ENCODE data around the gene SNORC. TPM values are rescaled to one million over a fixed set of nuclear protein-coding genes. Genes with fewer than 3 reads are reported as not detected.

SNORC gene
- total and polyA plus RNA-seq, 4 donors: 2.4 to 12.3 (median 6.6) TPM

GRCh38 chr2:232873292-232873908, 3.3 kb downstream of the SNORC start:
- TF ChIP-seq, protein P1, sequence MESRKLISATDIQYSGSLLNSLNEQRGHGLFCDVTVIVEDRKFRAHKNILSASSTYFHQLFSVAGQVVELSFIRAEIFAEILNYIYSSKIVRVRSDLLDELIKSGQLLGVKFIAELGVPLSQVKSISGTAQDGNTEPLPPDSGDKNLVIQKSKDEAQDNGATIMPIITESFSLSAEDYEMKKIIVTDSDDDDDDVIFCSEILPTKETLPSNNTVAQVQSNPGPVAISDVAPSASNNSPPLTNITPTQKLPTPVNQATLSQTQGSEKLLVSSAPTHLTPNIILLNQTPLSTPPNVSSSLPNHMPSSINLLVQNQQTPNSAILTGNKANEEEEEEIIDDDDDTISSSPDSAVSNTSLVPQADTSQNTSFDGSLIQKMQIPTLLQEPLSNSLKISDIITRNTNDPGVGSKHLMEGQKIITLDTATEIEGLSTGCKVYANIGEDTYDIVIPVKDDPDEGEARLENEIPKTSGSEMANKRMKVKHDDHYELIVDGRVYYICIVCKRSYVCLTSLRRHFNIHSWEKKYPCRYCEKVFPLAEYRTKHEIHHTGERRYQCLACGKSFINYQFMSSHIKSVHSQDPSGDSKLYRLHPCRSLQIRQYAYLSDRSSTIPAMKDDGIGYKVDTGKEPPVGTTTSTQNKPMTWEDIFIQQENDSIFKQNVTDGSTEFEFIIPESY (IDR thresholded peaks at IDR 0.05): no peak
- TF ChIP-seq YY1 (IDR thresholded peaks at IDR 0.05): no peak
- TF ChIP-seq NR2F2 (IDR thresholded peaks at IDR 0.05): no peak
- TF ChIP-seq, protein P2, sequence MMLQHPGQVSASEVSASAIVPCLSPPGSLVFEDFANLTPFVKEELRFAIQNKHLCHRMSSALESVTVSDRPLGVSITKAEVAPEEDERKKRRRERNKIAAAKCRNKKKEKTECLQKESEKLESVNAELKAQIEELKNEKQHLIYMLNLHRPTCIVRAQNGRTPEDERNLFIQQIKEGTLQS (IDR thresholded peaks at IDR 0.05): no peak
- no peak for TF ChIP-seq FOXA2 (IDR thresholded peaks at IDR 0.05)
- TF ChIP-seq HNF4G (IDR thresholded peaks at IDR 0.05): no peak
- TF ChIP-seq FOXA1 (IDR thresholded peaks at IDR 0.05): no peak
- no peak for TF ChIP-seq HNF4A (conservative IDR thresholded peaks at IDR 0.05)
- TF ChIP-seq, protein P3, sequence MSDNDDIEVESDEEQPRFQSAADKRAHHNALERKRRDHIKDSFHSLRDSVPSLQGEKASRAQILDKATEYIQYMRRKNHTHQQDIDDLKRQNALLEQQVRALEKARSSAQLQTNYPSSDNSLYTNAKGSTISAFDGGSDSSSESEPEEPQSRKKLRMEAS (IDR thresholded peaks at IDR 0.05): no peak
- no peak for TF ChIP-seq RXRA (IDR thresholded peaks at IDR 0.05)
- TF ChIP-seq GABPA (IDR thresholded peaks at IDR 0.05 in 1 of 2, conservative IDR thresholded peaks at IDR 0.05 in 1 of 2): no peak
- TF ChIP-seq, protein P4, sequence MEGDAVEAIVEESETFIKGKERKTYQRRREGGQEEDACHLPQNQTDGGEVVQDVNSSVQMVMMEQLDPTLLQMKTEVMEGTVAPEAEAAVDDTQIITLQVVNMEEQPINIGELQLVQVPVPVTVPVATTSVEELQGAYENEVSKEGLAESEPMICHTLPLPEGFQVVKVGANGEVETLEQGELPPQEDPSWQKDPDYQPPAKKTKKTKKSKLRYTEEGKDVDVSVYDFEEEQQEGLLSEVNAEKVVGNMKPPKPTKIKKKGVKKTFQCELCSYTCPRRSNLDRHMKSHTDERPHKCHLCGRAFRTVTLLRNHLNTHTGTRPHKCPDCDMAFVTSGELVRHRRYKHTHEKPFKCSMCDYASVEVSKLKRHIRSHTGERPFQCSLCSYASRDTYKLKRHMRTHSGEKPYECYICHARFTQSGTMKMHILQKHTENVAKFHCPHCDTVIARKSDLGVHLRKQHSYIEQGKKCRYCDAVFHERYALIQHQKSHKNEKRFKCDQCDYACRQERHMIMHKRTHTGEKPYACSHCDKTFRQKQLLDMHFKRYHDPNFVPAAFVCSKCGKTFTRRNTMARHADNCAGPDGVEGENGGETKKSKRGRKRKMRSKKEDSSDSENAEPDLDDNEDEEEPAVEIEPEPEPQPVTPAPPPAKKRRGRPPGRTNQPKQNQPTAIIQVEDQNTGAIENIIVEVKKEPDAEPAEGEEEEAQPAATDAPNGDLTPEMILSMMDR (IDR thresholded peaks at IDR 0.05; ENCODE audit: low read depth, low read length, missing input control): no peak
- TF ChIP-seq JUND (IDR thresholded peaks at IDR 0.05): no peak
- no peak for TF ChIP-seq EGR1 (IDR thresholded peaks at IDR 0.05; ENCODE audit: low read depth in 2 of 2)
- TF ChIP-seq SP1 (IDR thresholded peaks at IDR 0.05): no peak
- no peak for TF ChIP-seq REST (IDR thresholded peaks at IDR 0.05)
- TF ChIP-seq TAF1 (conservative IDR thresholded peaks at IDR 0.05): no peak
- WGBS: 94% methylated on average over 14 of the region's 14 CpGs
- Histone ChIP-seq H3K4me1 (ENCODE audit: control insufficient read depth in 4 of 4, insufficient read depth in 4 of 4, low read length in 3 of 4) (peaks cover 4 to 40% (median 26%) of the 10 kb centered on the region in 4 donors), H3K9me3 (ENCODE audit: control insufficient read depth in 4 of 4, low read length in 3 of 4) (no peaks in the 10 kb centered on the region), H3K9ac (ENCODE audit: low read depth in 1 of 2, low read length in 2 of 2) (no peak overlapping the region), H3K4me3 (ENCODE audit: low read depth in 1 of 3, low read length in 3 of 3) (no peak overlapping the region), H3K27me3 (ENCODE audit: control insufficient read depth in 4 of 4, insufficient read depth in 4 of 4, low read length in 3 of 4) (no peaks in the 10 kb centered on the region), H3K36me3 (ENCODE audit: control insufficient read depth in 4 of 4, insufficient read depth in 3 of 4, low read depth in 1 of 4, low read length in 3 of 4) (no peaks in the 10 kb centered on the region), H3K27ac (ENCODE audit: low read depth in 1 of 2, low read length in 2 of 2) (peak overlapping the region; percentile 81)
- DNase-seq (ENCODE audit: low spot score): no peak

All from liver (tissue), 9 donors.